Suprapubic skin (tissue), 4 donors: Measurements from ENCODE around the gene APOLD1.

Experiments
- POLR2A ChIP-seq, 2 donors: fragments of 450-650 bp; IDR thresholded peaks; one replicate each; pipeline ENCODE4 v1.6.1; 2017; ENCODE audit warnings: antibody characterized with exemption in 2 of 2, mild to moderate bottlenecking in 2 of 2, moderate library complexity in 2 of 2
- POLR2AphosphoS5 ChIP-seq, 3 donors: sonication (generic); formaldehyde crosslinking; IDR thresholded peaks; one replicate each; pipeline ENCODE4 v1.6.1; 2017; ENCODE audit warnings: antibody characterized with exemption in 3 of 3
- TF ChIP-seq, protein P1 (sequence below), 2 donors: fragments of 200-600 bp in 1 of 2; fragments of 450-650 bp in 1 of 2; sonication (generic) in 1 of 2; IDR thresholded peaks; one replicate each; pipeline ENCODE4 v1.5.1; 2016 to 2019; ENCODE audit warnings: antibody characterized with exemption in 2 of 2, mild to moderate bottlenecking in 1 of 2, moderate library complexity in 1 of 2

DNA sequence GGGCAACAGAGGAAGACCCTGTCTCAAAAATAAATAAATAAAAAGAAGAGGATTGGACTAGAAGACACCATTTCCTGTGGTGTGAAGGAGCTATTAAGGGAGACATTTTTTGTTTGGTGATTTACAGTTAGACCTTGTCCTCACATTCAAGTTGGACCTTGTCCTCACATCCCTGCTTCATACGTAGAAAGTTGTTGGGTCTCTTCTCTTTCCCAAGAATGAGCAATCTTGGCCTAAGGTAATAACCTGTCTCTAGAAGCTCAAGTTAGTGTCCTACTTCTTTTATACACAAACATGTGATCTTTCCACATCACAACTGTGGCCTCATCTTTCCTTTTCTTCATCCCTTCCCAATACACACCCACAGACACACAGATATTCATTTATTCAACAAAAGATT lies 13.0 kb downstream of the APOLD1 start:
- TF ChIP-seq POLR2A (IDR thresholded peaks at IDR 0.05) (no peak), POLR2AphosphoS5 (IDR thresholded peaks at IDR 0.05) (no peak)
- TF ChIP-seq, protein P1, sequence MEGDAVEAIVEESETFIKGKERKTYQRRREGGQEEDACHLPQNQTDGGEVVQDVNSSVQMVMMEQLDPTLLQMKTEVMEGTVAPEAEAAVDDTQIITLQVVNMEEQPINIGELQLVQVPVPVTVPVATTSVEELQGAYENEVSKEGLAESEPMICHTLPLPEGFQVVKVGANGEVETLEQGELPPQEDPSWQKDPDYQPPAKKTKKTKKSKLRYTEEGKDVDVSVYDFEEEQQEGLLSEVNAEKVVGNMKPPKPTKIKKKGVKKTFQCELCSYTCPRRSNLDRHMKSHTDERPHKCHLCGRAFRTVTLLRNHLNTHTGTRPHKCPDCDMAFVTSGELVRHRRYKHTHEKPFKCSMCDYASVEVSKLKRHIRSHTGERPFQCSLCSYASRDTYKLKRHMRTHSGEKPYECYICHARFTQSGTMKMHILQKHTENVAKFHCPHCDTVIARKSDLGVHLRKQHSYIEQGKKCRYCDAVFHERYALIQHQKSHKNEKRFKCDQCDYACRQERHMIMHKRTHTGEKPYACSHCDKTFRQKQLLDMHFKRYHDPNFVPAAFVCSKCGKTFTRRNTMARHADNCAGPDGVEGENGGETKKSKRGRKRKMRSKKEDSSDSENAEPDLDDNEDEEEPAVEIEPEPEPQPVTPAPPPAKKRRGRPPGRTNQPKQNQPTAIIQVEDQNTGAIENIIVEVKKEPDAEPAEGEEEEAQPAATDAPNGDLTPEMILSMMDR (IDR thresholded peaks at IDR 0.05) = no peak
